GM19043 (cell line): ENCODE measurements around the gene DHRS12.
A peak's percentile ranks its signal among the peaks of the same experiment; 100 is the strongest.
"Not testable (repeated sequence)": the region's sequence is repeated elsewhere in the genome, so short reads cannot be mapped to it uniquely, and the experiment has no call there.

Source experiments
- ATAC-seq: cut with Tn5 transposase; IDR thresholded peaks from one replicate; pipeline ENCODE4 v1.9.1; 2021; ENCODE audit warnings: low read depth; ENCODE audit not compliant: unreplicated experiment

DHRS12 gene

DNA sequence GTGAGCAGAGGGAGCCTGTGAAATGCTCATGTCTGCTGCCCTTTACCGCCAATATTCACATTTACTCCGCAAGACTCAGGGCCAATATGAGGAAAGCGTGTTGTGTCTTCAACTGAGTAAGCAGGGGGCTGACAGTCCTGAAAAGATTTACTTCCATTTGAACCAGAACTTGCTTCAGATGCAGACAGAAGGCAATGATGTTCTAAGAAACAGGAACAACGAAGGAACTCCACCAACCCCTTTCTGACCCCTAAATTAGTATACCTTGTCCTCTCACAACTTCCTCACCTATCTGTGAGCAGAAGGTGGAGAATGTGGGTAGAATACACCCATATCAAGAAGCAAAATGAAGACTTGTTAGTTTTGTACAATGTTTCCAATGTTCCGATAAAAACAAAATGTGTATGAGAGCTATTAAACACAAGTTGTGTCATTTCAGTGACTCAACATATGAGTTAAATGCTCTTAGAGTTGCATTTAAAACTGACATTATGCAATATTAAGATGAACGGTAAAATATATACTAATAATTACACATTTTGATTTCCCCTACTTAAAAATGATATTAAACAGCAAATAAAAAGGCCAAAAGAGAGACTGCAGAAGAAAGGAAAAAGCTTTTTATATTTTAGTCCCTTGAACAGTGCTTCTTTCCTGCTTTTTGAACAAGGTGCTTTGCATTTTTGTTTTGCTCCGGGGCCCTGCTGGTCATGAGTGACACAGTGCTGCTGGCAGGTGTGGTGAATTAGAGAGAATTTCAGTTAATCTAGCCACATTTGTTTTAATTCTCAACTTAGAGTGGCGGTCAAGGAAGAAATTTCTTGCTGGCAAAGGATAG, 25.0 kb upstream of the DHRS12 start:
- no peak for ATAC-seq

DNA sequence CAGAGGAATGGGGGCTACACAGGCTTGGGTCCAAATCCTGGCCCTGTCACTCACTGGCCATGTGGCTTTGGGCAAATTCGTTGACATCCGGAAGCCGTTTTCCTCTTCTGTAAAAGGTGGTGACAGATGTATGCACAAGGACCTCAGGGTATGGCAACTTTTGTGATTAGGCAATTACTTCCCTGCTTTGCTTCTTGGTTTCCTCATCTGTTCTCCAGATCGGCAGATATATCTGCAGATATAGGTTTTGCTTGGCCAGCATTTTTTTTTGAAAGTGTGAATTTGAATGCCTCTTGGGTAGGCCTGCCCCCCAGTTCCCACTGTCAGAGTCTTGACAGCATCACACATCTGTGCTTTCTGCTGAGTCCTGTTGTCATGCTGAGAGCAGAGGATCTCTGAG, 23.3 kb upstream of the DHRS12 start:
- ATAC-seq, result no peak

- no peak for ATAC-seq
These were observed 22.6 kb upstream of the DHRS12 start for GRCh38 chr13:51826606-51827005.

DNA sequence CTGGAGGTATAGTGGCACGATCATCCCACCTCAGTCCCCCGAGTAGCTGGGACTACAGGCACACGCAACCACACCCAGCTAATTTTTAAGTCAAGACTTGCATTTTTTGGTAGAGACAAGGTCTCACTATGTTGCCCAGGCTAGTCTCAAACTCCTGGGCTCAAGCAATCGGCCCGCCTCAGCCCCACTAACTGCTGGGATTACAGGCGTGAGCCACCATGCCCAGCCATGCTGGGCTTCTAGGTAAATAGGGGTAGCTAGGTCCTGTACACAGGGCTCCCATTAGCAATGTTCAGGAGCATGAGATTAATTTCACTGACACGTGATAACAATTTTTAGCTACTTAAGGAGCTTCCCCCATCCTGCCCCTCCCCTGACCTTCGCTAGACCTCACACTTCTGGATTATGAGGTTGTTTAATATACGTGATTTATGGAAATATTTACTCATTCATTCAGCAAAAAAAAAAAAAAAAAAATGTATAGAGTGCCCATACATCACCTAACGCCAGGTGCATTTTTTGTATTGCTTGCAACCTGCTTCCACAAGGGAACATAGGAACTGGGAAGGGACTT, 21.8 kb upstream of the DHRS12 start:
- no peak for ATAC-seq

GRCh38 chr13:51825165-51825592, 21.2 kb upstream of the DHRS12 start:
- ATAC-seq, result no peak

DNA sequence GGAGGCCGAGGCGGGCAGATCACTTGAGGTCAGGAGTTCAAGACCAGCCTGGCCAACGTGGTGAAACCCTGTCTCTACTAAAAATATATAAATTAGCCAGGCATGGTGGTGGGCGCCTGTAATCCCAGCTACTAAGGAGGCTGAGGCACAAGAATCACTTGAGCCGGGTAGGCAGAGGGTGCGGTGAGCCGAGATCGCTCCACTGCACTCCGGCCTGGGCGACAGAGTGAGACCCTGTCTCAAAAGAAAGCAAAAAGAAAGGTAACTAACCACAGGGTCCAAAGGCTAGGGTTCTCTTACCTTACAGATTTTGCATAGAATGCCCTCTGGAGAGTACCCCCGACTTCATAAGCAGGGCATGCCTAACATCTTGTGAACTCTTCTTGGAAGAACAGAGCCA, 20.7 kb upstream of the DHRS12 start:
- not testable (repeated sequence) for ATAC-seq

DNA sequence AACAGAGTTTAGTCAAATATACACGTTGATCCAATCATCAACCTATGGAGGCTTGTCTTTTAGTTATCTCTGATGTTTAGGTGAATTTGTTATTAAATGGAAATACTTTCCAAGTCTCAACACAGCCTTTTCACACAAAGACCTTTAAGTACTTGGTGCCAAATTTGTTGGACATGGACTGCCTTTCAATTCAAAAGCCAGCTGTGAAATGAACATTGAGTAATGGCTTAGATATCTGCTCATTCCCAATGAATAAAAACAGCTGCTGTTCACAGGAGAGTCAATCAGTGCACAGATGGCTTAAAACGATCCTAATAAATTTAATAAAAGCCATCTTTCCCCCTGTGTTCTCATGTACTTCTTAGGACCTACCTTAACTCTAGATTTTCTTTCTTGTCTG, 19.9 kb upstream of the DHRS12 start:
- no peak for ATAC-seq

DNA sequence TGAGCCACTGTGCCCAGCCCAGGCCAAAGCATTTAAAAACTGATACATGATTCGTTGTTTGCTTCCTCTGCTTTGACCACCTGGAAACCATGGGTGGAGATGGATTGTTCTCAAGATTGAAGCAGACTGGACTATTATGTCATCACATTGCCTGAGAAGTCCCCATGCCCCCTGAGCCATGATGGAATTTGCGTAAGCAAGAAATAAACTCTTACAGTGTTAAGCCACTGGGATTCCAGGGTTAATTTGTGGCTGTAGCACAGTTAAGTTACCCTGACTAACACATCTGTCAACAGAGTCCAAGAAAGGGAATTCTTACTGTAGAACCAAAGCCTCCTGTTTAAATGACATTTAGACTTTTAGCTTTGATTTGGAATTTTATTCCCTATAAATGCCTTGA, 19.4 kb upstream of the DHRS12 start:
- ATAC-seq, result no peak

- ATAC-seq, result no peak
These were observed 18.3 kb upstream of the DHRS12 start for GRCh38 chr13:51822106-51822815.

DNA sequence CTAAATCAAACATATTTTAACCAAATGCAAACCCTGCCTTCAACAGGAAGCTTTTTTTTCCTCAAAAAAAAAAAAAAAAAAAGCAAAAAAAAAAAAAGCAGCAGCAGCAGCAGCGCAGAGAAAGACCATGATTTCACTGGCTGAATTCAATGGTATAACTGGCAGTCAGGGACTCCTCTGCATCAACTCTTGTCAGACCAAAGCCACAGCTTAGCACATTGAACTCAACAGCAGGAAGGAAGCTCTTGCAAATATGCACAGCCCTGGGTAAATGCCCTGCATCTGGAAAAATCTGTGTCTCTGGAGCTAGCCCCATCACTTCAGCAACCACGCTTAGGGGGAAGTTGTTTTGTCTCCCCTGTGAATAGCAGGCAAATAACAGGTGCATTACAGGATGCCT, 17.6 kb upstream of the DHRS12 start:
- ATAC-seq, result no peak

- ATAC-seq, result no peak
These were observed 16.1 kb upstream of the DHRS12 start for GRCh38 chr13:51820016-51820597.

- ATAC-seq, result no peak
These were observed 15.6 kb upstream of the DHRS12 start for GRCh38 chr13:51819544-51819943.

DNA sequence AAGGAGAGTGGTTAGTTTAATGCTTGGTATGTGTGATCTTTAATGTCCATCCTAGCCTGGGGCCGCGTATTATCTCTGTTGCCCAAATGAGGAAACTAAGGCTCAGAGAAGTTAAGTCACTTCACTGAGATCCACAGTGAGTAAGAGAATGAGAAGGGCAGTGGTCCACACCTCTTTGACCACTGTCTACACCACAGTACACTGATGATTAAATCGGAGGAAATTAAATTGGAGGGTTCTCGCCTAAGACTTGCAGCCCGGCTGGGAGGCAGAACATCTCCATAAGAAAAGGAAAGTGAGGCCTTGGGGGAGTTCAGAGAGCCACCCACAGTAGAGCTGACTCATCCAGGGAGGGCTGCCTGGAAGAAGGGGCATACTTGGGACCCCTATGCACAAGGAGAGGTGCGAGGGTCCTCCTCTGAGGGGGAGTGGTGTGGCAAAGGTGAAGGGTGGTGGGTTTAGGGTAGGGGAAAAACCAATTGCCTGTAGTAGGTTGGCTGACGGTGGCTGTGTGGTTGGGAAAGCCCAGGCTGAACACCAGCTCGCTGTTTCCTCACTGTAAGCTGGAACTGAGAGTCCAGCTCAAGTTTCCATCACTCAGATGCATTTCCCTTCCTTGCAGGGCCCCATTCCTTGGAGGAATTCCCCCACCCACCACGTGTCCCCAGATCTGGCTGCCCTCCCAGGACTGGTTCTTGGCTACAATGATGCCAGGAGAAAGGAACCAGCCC, 15.0 kb upstream of the DHRS12 start:
- ATAC-seq, result no peak

DNA sequence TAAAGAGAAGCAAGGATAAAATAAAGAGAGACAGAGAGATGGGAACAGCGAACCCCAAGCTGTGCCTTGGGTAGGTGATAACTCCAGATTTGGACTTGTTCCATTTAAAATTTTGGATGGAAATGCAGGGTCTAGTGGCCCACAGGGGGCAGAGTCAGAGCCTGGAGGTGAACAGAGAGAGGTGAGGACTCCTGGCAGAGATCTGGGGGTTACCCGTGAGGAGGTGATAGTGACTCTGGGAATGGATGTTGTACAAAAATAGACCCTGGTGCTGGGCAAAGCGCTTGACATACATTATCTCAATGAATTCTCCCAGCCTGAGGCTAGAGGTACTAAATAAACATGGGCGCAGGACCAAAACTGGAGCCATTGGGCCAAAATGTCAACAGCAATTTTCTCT, 14.3 kb upstream of the DHRS12 start:
- ATAC-seq, result no peak

DNA sequence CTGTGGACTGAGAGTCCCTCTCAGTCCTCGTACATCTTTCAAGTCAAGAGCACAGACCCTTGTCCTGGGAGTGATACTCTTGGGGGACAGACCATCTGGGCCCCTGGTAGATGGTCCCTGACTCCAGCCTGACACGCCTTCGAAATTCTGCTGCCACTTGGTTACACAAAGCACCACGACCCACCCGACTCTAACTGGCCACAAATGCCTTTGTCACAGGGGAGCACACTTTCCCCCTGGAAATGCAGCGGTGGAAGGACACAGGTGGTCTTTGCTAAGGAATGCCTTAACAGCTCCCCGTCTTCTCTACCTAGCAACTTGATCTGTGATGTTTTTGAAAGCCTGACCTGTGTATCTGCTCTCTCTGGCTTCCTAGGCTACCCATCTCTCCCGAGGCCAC, 13.8 kb upstream of the DHRS12 start:
- ATAC-seq, result no peak

- no peak for ATAC-seq
These were observed 12.8 kb upstream of the DHRS12 start for GRCh38 chr13:51816604-51817249.

GRCh38 chr13:51815848-51816247, 11.9 kb upstream of the DHRS12 start:
- no peak for ATAC-seq

GRCh38 chr13:51814825-51815650, 11.1 kb upstream of the DHRS12 start:
- peak; percentile 79 for ATAC-seq

DNA sequence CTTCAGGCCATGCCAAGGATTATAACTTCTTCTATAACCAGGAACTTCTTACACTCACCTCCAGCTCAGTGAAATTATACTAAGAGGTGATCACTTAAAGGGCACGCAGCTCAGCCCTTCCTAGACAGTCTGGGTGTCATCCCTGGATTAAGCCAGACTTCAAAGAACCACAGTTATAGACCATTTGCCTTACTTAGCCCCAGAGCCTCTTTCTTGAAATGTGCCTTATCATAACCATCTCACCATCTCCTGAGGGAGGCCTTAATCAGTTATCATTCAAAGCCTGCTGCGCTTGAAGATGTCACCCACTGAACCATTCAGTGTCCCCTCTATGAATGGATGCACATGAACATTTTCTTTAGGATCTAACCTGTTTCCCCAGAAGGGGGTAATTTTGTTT, 10.1 kb upstream of the DHRS12 start:
- no peak for ATAC-seq
